Endothelial cell of umbilical vein (primary cell): ENCODE measurements around the gene IFI6.

Source experiments
- EZH2 ChIP-seq: IDR thresholded peaks from 2 replicates; pipeline ENCODE4 v1.6.1; 2012; ENCODE audit warnings: borderline replicate concordance, low read depth, mild to moderate bottlenecking, moderate library complexity, low read length, inconsistent platforms; ENCODE audit not compliant: severe bottlenecking
- FOS ChIP-seq: IDR thresholded peaks from 2 replicates; pipeline ENCODE4 v1.6.1; 2011; ENCODE audit warnings: mild to moderate bottlenecking, low read length, moderate library complexity, borderline replicate concordance; ENCODE audit not compliant: insufficient read depth
- JUN ChIP-seq: IDR thresholded peaks from 2 replicates; pipeline ENCODE4 v1.6.1; 2011; ENCODE audit warnings: borderline replicate concordance, low read depth; ENCODE audit not compliant: insufficient read length, insufficient read depth
- POLR2A ChIP-seq: IDR thresholded peaks from 2 replicates; pipeline ENCODE4 v1.6.1; 2012; ENCODE audit warnings: low read depth, mild to moderate bottlenecking, control low read depth, low read length
- POLR2AphosphoS5 ChIP-seq: IDR thresholded peaks from 2 replicates; pipeline ENCODE4 v1.6.1; 2012; ENCODE audit warnings: low read depth, mild to moderate bottlenecking, control low read depth, low read length, moderate library complexity; ENCODE audit not compliant: insufficient read depth
- TF ChIP-seq, protein P1 (sequence below), 2 donors: IDR thresholded peaks; 1 replicate in 1 of 2; 2 replicates in 1 of 2; pipeline ENCODE4 v1.5.1; 2011; ENCODE audit warnings: low read length in 2 of 2, mild to moderate bottlenecking in 2 of 2, moderate library complexity in 2 of 2, control low read depth in 1 of 2, inconsistent platforms in 1 of 2, low read depth in 1 of 2; ENCODE audit not compliant: insufficient read depth in 1 of 2; ENCODE audit errors: extremely low read depth in 1 of 2
- TF ChIP-seq, protein P2 (sequence below): IDR thresholded peaks from 2 replicates; pipeline ENCODE4 v1.6.1; 2011; ENCODE audit not compliant: insufficient read depth, insufficient read length

DNA sequence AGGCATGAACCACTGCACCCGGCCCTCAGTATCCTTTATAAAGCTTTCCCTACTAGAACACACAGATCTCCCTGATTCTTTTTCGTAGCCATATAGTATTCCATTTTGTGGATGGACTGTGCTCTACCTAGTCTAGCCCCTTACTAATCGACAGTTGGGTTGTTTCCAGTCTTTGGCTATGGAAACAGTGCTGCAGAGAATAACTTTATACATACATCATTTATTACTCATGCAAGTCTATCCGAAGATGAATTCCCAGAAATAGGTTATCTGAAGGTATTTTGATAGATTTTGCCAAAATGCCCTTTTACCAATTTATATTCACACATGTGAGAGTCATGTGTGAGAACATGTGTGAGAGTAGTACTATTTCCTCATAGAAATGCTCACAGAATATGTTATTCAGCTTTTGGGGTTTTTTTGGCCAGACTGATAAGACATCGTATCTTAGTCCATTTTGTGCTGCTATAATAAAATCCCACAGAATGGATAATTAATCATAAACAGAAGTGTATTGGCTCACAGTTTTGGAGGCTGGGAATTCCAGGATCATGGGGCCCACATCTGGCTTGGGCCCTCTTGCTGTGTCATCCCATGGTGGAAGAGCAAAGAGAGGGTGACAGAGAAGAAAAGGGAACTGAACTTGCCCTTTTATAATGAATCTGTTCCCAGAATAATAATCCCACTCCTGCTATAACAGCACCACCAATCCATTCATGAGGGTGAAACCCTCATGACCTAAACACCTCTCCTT is 19.7 kb downstream of the IFI6 start:
- TF ChIP-seq, protein P1, sequence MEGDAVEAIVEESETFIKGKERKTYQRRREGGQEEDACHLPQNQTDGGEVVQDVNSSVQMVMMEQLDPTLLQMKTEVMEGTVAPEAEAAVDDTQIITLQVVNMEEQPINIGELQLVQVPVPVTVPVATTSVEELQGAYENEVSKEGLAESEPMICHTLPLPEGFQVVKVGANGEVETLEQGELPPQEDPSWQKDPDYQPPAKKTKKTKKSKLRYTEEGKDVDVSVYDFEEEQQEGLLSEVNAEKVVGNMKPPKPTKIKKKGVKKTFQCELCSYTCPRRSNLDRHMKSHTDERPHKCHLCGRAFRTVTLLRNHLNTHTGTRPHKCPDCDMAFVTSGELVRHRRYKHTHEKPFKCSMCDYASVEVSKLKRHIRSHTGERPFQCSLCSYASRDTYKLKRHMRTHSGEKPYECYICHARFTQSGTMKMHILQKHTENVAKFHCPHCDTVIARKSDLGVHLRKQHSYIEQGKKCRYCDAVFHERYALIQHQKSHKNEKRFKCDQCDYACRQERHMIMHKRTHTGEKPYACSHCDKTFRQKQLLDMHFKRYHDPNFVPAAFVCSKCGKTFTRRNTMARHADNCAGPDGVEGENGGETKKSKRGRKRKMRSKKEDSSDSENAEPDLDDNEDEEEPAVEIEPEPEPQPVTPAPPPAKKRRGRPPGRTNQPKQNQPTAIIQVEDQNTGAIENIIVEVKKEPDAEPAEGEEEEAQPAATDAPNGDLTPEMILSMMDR (IDR thresholded peaks at IDR 0.05; ENCODE audit: extremely low read depth in 1 of 2, insufficient read depth in 1 of 2, low read depth in 1 of 2, low read length in 2 of 2): no peak
- TF ChIP-seq POLR2A (no peak), EZH2 (no peak), POLR2AphosphoS5 (no peak), FOS (no peak), JUN (no peak)
- TF ChIP-seq, protein P2, sequence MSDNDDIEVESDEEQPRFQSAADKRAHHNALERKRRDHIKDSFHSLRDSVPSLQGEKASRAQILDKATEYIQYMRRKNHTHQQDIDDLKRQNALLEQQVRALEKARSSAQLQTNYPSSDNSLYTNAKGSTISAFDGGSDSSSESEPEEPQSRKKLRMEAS: no peak
